ENCODE measurements around the gene TCF12.

Gene TCF12

GRCh38 chr15:57057134-57057930, 138.9 kb downstream of the TCF12 start:
- DNase-seq: no peak

GRCh38 chr15:57059026-57059660, 140.7 kb downstream of the TCF12 start:
- DNase-seq: no peak

- no peak for DNase-seq
Measured at GRCh38 chr15:57060799-57061198, 142.4 kb downstream of the TCF12 start.

GRCh38 chr15:57061281-57061680, 142.8 kb downstream of the TCF12 start:
- DNase-seq: no peak

- DNase-seq: no peak
Measured at GRCh38 chr15:57061696-57062095, 143.3 kb downstream of the TCF12 start.

- no peak for DNase-seq
Measured at GRCh38 chr15:57064033-57064432, 145.6 kb downstream of the TCF12 start.

GRCh38 chr15:57069423-57069822, 151.0 kb downstream of the TCF12 start:
- no peak for DNase-seq

GRCh38 chr15:57070674-57071073, 152.2 kb downstream of the TCF12 start:
- no peak for DNase-seq

- DNase-seq: no peak
Measured at GRCh38 chr15:57079446-57079845, 161.0 kb downstream of the TCF12 start.

GRCh38 chr15:57079931-57080620, 161.6 kb downstream of the TCF12 start:
- DNase-seq: no peak

- no peak for DNase-seq
Measured at GRCh38 chr15:57082054-57082728, 163.7 kb downstream of the TCF12 start.

- no peak for DNase-seq
Measured at GRCh38 chr15:57084192-57084591, 165.7 kb downstream of the TCF12 start.

GRCh38 chr15:57085267-57085666, 166.8 kb downstream of the TCF12 start:
- no peak for DNase-seq

- no peak for DNase-seq
Measured at GRCh38 chr15:57086857-57087427, 168.5 kb downstream of the TCF12 start.

GRCh38 chr15:57089815-57090495, 171.5 kb downstream of the TCF12 start:
- DNase-seq: no peak

GRCh38 chr15:57090496-57090859, 172.0 kb downstream of the TCF12 start:
- DNase-seq: no peak

- no peak for DNase-seq
Measured at GRCh38 chr15:57091636-57092035, 173.2 kb downstream of the TCF12 start.

GRCh38 chr15:57092252-57092651, 173.8 kb downstream of the TCF12 start:
- DNase-seq: no peak

- DNase-seq: no peak
Measured at GRCh38 chr15:57094321-57095257, 176.1 kb downstream of the TCF12 start.

GRCh38 chr15:57095896-57096295, 177.5 kb downstream of the TCF12 start:
- DNase-seq: no peak

GRCh38 chr15:57097246-57097645, 178.8 kb downstream of the TCF12 start:
- DNase-seq: no peak
